Stomach smooth muscle (tissue), 2 donors: ENCODE results near the gene ADAMTS16.

Experiments
- H3K27ac ChIP-seq: one replicate; pipeline ENCODE4 v1.7.0; 2013; ENCODE audit warnings: mild to moderate bottlenecking, low read length, inconsistent platforms
- H3K27me3 ChIP-seq, 2 donors: one replicate each; pipeline ENCODE4 v1.7.0; 2013; ENCODE audit warnings: low read length in 2 of 2; ENCODE audit not compliant: insufficient read depth in 2 of 2, control insufficient read depth in 1 of 2
- H3K36me3 ChIP-seq, 2 donors: one replicate each; pipeline ENCODE4 v1.7.0; 2013; ENCODE audit warnings: low read length in 2 of 2; ENCODE audit not compliant: control insufficient read depth in 2 of 2, insufficient read depth in 2 of 2
- H3K4me1 ChIP-seq: one replicate; pipeline ENCODE4 v1.7.0; 2013; ENCODE audit warnings: low read length; ENCODE audit not compliant: control insufficient read depth, insufficient read depth
- H3K4me3 ChIP-seq, 2 donors: one replicate each; pipeline ENCODE4 v1.7.0; 2013; ENCODE audit warnings: low read length in 2 of 2
- H3K9ac ChIP-seq, 2 donors: one replicate each; pipeline ENCODE4 v1.7.0; 2013; ENCODE audit warnings: low read length in 2 of 2, mild to moderate bottlenecking in 1 of 2
- H3K9me3 ChIP-seq, 2 donors: one replicate each; pipeline ENCODE4 v1.7.0; 2013; ENCODE audit warnings: low read length in 2 of 2; ENCODE audit not compliant: control insufficient read depth in 2 of 2
- donor health status: healthy.
- donor health status: Pancreatic carcinoma.

ADAMTS16 gene

DNA sequence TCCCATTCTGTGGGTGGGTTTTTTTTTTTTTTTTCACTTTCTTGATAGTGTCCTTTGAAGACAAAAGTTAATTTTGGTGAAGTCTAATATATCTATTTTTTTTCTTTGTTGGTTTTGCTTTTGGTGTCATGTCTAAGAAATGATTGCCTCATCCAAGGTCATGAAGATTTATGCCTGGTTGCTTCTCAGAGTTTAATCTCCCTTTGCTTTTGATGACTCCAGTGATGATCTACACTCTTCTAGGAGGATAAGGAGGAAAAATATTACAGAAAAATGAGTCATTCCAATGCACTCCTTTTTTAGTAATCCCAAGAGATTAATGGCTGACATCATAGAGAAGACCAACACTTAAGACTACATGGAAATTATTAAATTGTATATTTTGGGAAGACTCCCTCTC, 202.7 kb downstream of the ADAMTS16 start:
- Histone ChIP-seq H3K27me3 (no peaks in the 10 kb centered on the region), H3K36me3 (no peaks in the 10 kb centered on the region), H3K4me3 (no peak overlapping the region), H3K9me3 (no peaks in the 10 kb centered on the region), H3K9ac (no peak overlapping the region), H3K27ac (no peak overlapping the region), H3K4me1 (no peaks in the 10 kb centered on the region)

DNA sequence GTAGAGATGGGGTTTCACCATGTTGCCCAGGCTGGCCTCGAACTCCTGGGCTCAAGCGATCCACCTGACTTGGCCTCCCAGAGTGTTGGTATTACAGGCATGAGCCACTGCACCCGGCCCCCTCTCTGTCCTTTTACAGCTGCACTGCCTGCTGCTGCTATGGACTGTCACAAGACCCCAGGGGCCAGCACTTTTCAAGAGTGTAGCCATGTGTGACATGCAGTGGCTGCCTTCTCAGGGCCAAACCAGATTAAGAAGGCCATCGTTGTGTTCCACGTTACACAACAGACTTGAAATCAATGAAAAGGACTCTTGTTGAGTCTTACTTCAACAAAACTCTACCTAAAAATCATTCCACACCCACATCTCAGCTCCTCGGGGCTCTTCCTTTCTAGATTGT, 203.4 kb downstream of the ADAMTS16 start:
- H3K27ac ChIP-seq = no peak overlapping the region
- no peak overlapping the region for H3K4me3 ChIP-seq
- no peaks in the 10 kb centered on the region for H3K27me3 ChIP-seq
- H3K9me3 ChIP-seq = no peaks in the 10 kb centered on the region
- no peaks in the 10 kb centered on the region for H3K36me3 ChIP-seq
- no peaks in the 10 kb centered on the region for H3K4me1 ChIP-seq
- H3K9ac ChIP-seq = no peak overlapping the region

DNA sequence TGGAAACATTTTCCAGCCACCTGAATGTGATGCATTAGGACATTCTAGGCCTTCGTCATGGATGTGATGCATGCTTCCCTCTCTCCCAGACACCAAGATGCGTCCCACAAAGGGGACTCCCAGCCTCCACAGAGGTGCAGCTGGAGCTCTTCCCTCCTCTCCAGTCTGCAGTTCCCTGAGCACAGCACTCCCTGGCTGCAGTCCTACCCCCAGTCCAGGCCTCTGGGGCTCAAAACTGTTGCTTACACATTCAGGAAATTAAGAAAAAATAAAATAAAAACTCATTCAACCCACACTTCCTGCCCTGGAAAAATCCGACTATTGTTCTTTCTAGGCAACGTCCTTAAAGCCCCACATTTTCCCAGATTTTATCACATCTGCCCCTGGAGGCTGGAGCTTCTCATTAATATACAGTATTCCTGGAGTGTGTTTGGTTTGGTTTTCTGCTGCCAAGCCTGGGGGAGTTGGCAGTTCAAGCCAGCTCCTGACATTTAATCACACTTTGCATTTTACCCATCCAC, 204.0 kb downstream of the ADAMTS16 start:
- H3K4me3 ChIP-seq = no peak overlapping the region
- H3K27me3 ChIP-seq = no peaks in the 10 kb centered on the region
- no peaks in the 10 kb centered on the region for H3K36me3 ChIP-seq
- H3K27ac ChIP-seq = no peak overlapping the region
- no peaks in the 10 kb centered on the region for H3K9me3 ChIP-seq
- H3K9ac ChIP-seq = no peak overlapping the region
- no peaks in the 10 kb centered on the region for H3K4me1 ChIP-seq

DNA sequence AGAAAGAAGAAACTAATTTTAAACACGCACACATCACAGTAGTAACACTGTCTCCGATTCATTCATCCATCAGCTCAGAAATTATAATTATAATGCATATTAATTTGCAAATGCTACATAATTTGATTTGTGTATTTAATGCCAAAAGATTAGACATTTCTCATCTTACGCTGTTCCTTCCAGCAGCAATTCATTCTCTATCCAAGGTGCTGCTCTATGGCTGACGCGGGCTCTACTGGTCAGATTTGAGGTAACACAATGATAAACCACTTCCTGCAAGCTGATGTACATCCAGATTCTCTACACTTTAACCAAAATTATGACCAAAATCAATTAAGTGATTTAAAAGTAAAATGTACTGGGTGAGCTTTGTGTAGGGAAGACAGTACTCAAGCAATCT, 204.5 kb downstream of the ADAMTS16 start:
- no peaks in the 10 kb centered on the region for H3K9me3 ChIP-seq
- H3K4me3 ChIP-seq = no peak overlapping the region
- no peak overlapping the region for H3K9ac ChIP-seq
- no peaks in the 10 kb centered on the region for H3K27me3 ChIP-seq
- H3K36me3 ChIP-seq = no peaks in the 10 kb centered on the region
- no peaks in the 10 kb centered on the region for H3K4me1 ChIP-seq
- H3K27ac ChIP-seq = no peak overlapping the region

DNA sequence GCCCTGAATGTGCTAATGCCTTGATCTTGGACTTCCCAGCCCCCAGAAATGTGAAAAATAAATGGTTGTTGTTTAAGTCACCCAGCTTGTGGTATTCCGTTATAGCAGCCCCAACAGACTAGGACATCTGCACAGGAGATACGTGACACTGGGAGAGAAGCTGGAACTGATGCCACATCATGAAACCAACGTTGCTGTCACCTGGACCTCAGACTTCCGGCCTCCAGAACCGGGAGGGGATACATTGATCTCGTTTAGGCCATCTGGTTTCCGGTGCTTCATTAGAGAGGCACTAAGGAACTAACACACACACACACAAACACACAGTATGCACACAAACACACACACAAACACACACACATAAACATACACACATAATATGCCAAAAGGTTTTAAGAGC, 207.3 kb downstream of the ADAMTS16 start:
- no peak overlapping the region for H3K27ac ChIP-seq
- H3K27me3 ChIP-seq = no peaks in the 10 kb centered on the region
- no peaks in the 10 kb centered on the region for H3K4me1 ChIP-seq
- H3K36me3 ChIP-seq = no peaks in the 10 kb centered on the region
- no peak overlapping the region for H3K4me3 ChIP-seq
- no peak overlapping the region for H3K9ac ChIP-seq
- H3K9me3 ChIP-seq = no peaks in the 10 kb centered on the region

DNA sequence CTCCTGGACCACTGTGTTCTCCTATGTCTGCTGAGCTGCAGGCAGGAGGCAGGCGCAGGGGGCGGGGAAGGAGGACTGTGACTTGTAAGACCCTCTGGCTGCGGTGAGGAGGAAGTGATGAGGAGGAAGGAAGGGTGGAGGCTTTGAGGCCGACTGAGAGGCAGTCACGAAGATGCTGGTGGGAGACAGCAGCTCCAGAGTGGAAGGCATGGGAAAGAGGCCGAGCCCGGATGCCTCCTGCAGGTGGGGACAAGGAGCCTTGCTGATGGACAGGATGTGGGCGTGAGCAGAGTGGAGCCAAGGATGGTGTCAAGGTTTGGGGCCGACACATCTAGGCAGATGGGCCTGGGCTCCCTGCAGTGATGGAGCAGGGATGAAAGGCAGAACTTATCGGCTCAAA, 208.0 kb downstream of the ADAMTS16 start:
- H3K27ac ChIP-seq = no peak overlapping the region
- no peak overlapping the region for H3K9ac ChIP-seq
- no peaks in the 10 kb centered on the region for H3K36me3 ChIP-seq
- H3K4me1 ChIP-seq = no peaks in the 10 kb centered on the region
- no peak overlapping the region for H3K4me3 ChIP-seq
- H3K9me3 ChIP-seq = no peaks in the 10 kb centered on the region
- no peaks in the 10 kb centered on the region for H3K27me3 ChIP-seq

DNA sequence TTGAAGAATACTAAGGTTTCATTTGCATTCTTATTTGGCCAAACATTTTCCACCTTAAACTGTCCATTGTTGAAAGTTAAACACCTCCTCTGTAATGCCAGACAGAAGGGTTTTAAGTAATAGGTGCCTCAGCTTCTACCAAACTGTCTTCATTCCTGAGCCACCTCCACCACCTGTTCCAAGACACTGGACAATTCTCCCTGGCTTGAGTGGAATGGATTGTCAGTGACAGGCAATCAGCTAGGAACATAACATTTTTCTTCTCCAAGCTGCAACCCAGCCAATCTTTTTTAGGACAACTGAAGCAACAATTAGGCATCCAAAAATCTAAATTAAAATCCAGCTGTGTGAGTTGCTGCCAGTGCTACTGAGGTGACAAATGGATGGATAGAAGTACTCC, 208.4 kb downstream of the ADAMTS16 start:
- Histone ChIP-seq H3K36me3 (no peaks in the 10 kb centered on the region), H3K27ac (no peak overlapping the region), H3K27me3 (no peaks in the 10 kb centered on the region), H3K9me3 (no peaks in the 10 kb centered on the region), H3K4me3 (no peak overlapping the region), H3K9ac (no peak overlapping the region), H3K4me1 (no peaks in the 10 kb centered on the region)

DNA sequence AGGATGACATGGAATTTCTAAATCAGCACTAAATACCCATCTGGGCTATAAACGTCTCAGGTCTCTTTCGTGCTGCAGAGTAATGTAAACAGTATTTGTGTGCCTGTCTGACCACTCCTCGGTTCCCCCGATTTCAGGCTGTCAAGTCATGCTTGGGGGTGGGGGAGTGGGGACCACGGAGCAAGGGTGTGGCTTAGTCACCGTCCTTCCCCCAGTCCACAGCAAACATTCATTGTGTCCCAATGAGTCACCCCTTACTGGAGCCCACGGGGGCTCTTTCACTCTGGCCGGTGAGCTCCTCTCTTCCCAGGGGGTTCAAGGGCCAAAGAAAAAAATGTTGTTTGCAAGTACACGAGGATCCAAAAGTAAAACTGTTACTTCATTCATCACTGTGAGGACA, 210.0 kb downstream of the ADAMTS16 start:
- no peaks in the 10 kb centered on the region for H3K36me3 ChIP-seq
- H3K9ac ChIP-seq = no peak overlapping the region
- no peak overlapping the region for H3K27ac ChIP-seq
- no peaks in the 10 kb centered on the region for H3K27me3 ChIP-seq
- no peaks in the 10 kb centered on the region for H3K9me3 ChIP-seq
- no peaks in the 10 kb centered on the region for H3K4me1 ChIP-seq
- H3K4me3 ChIP-seq = no peak overlapping the region

DNA sequence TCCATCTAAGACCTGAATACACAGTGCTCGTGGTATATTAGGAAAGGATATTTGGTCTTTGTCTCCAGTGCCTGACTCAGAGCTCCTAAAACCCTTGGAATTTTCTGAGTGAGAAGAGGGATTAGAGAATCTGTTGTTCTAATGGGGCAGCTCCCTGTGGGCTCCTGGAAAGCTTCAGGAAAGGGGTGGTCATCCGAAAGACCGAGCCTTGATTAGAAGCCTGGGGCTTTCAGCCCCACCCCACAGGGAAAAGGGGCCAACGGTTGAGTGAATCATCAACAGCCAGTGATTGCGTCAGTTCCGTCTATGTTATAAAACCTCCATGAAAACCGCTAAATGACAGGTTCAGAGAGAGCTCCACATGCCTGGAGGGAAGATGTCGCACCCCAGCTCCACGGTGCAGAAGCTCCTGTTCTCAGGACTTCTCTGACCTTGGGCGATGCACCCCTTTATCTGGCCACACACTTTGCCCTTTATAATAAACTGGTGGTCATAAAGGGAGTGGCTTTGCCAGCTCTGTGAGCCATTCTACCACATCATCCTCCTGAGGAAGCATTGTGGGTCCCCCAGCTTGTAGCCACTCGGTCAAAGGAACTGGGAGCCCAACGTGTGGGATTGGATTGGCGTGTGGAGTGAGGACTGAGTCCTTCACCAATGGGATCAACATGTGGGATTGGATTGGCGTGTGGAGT, 211.3 kb downstream of the ADAMTS16 start:
- Histone ChIP-seq H3K27me3 (no peaks in the 10 kb centered on the region), H3K4me1 (no peaks in the 10 kb centered on the region), H3K9me3 (no peaks in the 10 kb centered on the region), H3K4me3 (no peak overlapping the region), H3K36me3 (no peaks in the 10 kb centered on the region), H3K27ac (no peak overlapping the region), H3K9ac (no peak overlapping the region)

DNA sequence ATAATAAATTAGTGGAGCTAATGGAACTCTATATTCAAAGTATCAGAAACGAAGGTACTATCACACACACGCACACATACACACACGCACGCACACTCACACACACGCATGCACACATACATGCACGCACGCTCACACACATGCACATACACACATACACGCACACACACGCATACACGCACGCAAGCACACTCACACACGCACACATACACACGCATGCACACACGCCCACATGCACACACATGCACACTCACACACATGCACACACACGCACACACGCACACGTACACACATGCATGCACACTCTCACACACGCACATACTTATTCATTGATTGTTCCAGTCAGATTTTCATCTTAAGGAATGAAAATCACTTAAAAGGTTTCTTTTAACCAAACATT, 212.5 kb downstream of the ADAMTS16 start:
- no peaks in the 10 kb centered on the region for H3K27me3 ChIP-seq
- no peaks in the 10 kb centered on the region for H3K4me1 ChIP-seq
- H3K4me3 ChIP-seq = no peak overlapping the region

DNA sequence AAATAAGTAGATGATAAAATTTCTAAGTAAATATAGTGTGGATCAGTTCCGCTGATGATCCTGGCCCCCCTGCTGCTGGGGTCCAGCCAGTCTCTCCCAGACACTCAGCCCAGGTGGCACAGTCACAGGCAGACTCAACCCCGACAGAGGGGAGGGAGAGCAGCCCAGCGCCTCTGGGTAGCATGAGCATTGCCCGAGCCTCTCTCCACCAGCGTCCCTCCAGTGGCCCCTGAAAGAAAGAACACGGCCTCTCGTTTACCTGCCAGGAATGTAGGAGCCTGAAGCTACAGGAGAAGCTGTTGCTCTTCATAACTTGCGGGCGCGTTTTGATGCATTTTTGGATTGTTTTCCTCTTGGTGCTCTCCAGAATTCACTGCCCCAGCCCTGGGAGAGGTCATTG, 213.6 kb downstream of the ADAMTS16 start:
- H3K4me1 ChIP-seq = no peaks in the 10 kb centered on the region
- no peaks in the 10 kb centered on the region for H3K36me3 ChIP-seq
- H3K9me3 ChIP-seq = no peaks in the 10 kb centered on the region
- H3K4me3 ChIP-seq = no peak overlapping the region
- no peak overlapping the region for H3K9ac ChIP-seq
- H3K27ac ChIP-seq = no peak overlapping the region
- no peaks in the 10 kb centered on the region for H3K27me3 ChIP-seq

More for the DNA sequence above, 212.5 kb downstream of the ADAMTS16 start:
- Histone ChIP-seq H3K36me3 (no peaks in the 10 kb centered on the region), H3K27ac (no peak overlapping the region), H3K9ac (no peak overlapping the region), H3K9me3 (no peaks in the 10 kb centered on the region)
